HepG2 (cell line): Measurements from ENCODE around the gene SMIM43.

Source experiments
- ATF2 ChIP-seq: sonication (generic); formaldehyde crosslinking; IDR thresholded peaks from 2 replicates; pipeline ENCODE4 v1.4.0; 2020; ENCODE audit warnings: missing genetic modification reagents
- CTCF ChIP-seq: sonication (generic); formaldehyde crosslinking; IDR thresholded peaks from 2 replicates; pipeline ENCODE4 v1.5.0; 2020; ENCODE audit warnings: mild to moderate bottlenecking, missing genetic modification reagents, moderate library complexity
- POLR2A ChIP-seq, 2 experiments: IDR thresholded peaks; 2 replicates each; pipeline ENCODE4 v1.6.1; 2011; ENCODE audit warnings: low read depth in 2 of 2, low read length in 2 of 2, mild to moderate bottlenecking in 1 of 2, moderate library complexity in 1 of 2; ENCODE audit not compliant: insufficient read depth in 1 of 2
- RFX5 ChIP-seq: IDR thresholded peaks from 2 replicates; pipeline ENCODE4 v1.6.1; 2011; ENCODE audit warnings: low read depth, low read length, improper control_type of control experiment
- ZNF558 ChIP-seq: sonication (generic); formaldehyde crosslinking; IDR thresholded peaks from 2 replicates; pipeline ENCODE4 v1.9.0; 2022; ENCODE audit warnings: mild to moderate bottlenecking, missing genetic modification reagents, borderline replicate concordance
- ZNF7 ChIP-seq: IDR thresholded peaks from 2 replicates; pipeline ENCODE4 v1.6.1; 2016; ENCODE audit warnings: missing biosample characterization, missing genetic modification reagents

GRCh38 chr4:121741751-121742150, 23.2 kb downstream of the SMIM43 start:
- TF ChIP-seq ATF2 (CRISPR knock-in tag) (no peak), ZNF7 (CRISPR knock-in tag) (no peak), RFX5 (no peak), ZNF558 (no peak), POLR2A (IDR thresholded peaks at IDR 0.05; ENCODE audit: insufficient read depth in 1 of 2, low read depth in 2 of 2, low read length in 2 of 2) (no peak), CTCF (CRISPR knock-in tag) (no peak)
